GM19023 (cell line): ENCODE measurements around the gene CCDC87.
A peak's percentile ranks its signal among the peaks of the same experiment; 100 is the strongest.

Experiments
- ATAC-seq: cut with Tn5 transposase; IDR thresholded peaks from one replicate; pipeline ENCODE4 v1.9.1; 2021; ENCODE audit warnings: mild to moderate bottlenecking, moderate library complexity; ENCODE audit not compliant: unreplicated experiment

The CCDC87 gene

GRCh38 chr11:66581261-66581660, 11.6 kb downstream of the CCDC87 start:
- no peak for ATAC-seq

DNA sequence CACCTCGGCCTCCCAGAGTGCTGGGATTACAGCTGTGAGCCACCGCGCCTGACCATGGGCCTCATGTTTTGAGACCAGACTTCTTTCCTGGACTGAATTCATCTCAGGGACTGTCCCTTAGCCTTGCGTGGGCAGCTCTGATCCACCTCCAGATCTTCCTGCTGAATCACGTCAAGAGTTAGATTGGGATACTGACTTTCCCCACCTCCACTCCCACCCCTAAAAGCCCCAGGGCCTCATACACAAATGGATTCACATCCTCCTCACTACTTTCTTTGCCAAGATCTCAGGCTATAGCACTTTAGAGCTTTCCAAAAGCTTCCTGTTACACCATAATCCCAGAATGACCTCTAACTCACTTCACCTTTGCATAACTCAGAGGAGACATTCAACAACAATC, 12.1 kb downstream of the CCDC87 start:
- no peak for ATAC-seq

DNA sequence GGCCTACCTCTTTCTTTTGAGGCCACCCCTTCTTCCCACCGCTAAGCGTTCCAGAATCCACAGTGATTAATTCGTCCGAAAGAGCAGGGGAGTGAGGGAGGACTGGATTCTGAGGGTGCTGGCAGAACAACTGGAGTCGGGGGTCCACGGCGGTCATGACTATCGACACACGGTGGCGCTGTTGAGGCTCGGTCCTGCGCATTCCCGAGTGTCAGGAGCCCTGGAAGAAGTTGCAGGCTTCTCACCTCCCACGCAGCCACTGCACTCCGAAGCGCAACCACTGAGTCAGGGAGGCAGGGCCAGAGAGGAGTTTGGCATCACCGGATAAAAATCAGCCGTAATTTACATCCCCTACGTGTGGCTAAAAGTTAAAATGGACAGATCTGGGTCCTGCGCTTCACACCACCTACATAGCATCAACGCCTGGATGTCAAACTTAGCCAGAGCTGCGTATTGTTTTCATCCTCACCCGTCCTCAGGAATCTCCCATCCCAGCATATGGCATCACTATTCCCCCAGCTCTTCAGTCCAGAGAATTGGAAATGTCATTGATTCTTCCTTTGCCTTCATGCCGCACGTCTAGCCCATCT, 13.8 kb downstream of the CCDC87 start:
- ATAC-seq, result no peak

DNA sequence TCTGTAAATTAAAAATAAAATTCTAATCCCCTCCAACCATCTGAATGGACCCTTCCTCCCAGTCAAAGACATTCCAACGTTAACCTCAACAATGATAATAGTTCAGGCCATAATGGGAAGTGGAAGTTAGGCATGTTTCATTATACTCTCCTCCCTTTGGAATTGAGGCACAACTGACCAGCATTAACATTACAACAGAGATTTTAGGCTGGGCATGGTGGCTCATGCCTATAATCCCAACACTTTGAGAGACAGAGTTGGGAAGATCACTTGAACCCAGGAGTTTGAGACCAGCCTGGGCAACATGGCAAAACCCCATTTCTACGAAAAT, 22.0 kb downstream of the CCDC87 start:
- no peak for ATAC-seq

GRCh38 chr11:66570079-66570849, 22.6 kb downstream of the CCDC87 start:
- ATAC-seq, result no peak

GRCh38 chr11:66569076-66569475, 23.8 kb downstream of the CCDC87 start:
- no peak for ATAC-seq

DNA sequence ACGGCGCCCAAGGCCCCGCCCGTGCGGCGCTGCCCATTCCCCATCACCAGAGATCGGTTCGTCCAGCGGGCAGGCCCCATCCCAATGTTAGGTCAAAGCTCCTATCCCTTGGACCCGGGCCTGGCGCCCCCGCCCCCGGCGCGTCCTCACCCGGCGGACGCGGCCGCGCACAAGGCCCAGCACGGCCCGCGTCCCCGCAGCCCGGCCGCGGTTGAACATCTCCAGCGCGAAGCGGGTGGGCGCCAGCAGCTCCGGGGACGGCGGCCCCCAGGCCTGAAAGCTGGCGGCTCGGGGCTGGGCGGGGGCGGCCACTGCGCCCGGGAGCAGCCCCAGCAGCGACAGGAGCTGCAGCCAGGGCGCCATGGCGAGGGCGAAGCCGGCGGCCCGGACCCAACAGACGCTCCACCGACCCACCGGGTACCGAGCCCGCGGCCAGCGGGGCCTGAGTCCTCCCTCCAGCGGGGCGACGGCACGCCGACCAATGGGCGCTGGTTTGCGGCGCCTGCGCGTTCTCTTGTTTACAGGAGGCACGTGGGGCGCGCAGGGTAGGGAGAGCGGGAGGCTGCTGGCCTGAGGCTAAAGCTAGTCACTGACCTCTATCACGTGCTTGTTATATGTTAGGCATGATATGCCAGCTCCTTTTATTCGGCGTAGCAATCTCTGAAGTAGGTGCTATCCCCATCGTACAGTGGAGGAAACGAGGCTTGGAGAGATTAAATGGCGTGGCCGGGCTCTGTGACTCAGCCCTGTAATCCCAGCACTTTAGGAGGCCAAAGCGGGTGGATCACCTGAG, 24.5 kb downstream of the CCDC87 start, which contains the start of gene CTSF:
Gene CTSF (minus strand): TSS at position 483 of the 793 bp plus-strand sequence. CDS start 120 bp downstream, at position 363.
- ATAC-seq, result peak; percentile 67

GRCh38 chr11:66567787-66568123, 25.1 kb downstream of the CCDC87 start:
- ATAC-seq, result no peak

GRCh38 chr11:66566221-66566620, 26.6 kb downstream of the CCDC87 start:
- ATAC-seq, result no peak

DNA sequence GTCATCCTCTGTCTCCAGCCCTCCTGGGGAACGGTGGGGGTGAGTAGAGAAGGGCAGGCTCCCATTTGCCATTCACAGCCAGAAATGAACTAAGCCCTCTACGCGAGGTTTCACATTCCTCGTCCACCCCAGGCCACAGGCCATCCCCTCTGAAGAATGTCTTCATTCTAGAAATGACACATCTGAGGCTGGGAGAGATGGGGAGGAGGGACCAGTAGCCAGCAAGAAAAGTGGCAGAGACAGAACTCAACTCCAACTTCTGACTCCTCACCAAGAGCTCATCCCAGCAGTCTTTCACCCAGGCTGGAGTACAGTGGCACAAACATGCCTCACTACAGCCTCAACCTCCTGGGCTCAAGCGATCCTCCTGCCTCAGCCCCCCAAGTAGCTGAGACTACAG, 27.9 kb downstream of the CCDC87 start:
- no peak for ATAC-seq

- ATAC-seq, result no peak
These were observed 28.3 kb downstream of the CCDC87 start for GRCh38 chr11:66564538-66564937.

GRCh38 chr11:66563832-66564231, 29.0 kb downstream of the CCDC87 start:
- ATAC-seq, result no peak

- no peak for ATAC-seq
These were observed 29.8 kb downstream of the CCDC87 start for GRCh38 chr11:66562907-66563583.

DNA sequence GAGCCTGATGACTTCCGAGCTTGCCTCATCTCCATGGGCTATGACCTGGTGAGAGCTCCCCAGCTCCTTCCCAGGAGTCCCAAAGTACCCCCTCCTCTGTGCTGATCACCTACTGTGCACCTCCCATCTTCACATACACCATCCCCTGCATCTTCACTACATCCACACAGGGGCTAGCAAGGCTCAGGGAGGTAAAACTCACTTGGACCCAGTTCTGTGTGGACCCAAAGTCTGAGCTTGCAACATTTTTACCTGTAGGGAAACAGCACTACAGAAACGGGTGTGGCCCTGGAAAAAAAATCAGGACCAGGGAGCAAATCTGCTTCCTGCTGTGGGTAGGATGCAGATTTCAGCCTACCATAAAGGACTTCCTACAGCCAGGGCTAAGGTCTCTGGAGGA, 30.6 kb downstream of the CCDC87 start:
- no peak for ATAC-seq

DNA sequence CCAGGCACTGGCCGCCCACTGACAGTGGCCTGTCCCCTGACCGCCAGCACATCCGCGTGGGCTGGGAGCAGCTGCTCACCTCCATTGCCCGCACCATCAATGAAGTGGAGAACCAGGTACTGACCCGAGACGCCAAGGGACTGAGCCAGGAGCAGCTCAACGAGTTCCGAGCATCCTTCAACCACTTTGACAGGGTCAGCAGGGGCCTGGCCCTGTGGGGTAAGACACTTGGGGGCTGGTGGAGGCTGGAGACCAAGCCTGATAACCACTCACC, 31.0 kb downstream of the CCDC87 start:
- no peak for ATAC-seq

DNA sequence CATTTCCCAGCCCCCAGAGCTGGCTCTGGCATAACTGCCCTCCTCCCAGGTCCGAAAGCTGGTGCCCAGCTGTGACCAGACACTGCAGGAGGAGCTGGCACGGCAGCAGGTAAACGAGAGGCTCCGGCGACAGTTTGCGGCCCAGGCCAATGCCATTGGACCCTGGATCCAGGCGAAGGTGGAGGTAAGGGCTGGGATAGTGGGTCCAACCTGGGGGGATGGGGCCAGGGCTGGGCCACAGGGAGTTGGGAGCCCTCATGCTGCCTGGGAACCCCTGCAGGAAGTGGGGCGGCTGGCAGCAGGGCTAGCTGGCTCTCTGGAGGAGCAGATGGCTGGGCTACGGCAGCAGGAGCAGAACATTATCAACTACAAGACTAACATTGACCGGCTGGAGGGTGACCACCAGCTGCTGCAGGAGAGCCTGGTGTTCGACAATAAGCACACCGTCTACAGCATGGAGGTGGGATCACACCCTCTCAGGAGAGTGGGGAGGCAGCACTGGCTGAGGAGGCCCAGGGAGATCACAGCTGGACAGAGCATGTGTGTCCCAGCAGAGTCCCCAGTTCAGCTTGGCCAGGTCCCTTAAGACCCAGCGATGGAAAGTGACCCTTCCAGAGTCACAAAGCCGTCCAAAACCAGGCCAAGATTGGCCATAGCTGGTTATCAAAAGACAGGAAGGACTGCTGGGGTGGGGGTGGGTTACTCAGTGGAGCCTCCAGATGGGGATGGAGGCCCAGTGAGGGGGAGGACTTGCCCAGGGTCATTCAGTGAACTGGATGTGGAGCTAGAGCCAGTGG, 31.5 kb downstream of the CCDC87 start:
- ATAC-seq, result no peak

GRCh38 chr11:66559866-66560676, 32.8 kb downstream of the CCDC87 start:
- no peak for ATAC-seq

DNA sequence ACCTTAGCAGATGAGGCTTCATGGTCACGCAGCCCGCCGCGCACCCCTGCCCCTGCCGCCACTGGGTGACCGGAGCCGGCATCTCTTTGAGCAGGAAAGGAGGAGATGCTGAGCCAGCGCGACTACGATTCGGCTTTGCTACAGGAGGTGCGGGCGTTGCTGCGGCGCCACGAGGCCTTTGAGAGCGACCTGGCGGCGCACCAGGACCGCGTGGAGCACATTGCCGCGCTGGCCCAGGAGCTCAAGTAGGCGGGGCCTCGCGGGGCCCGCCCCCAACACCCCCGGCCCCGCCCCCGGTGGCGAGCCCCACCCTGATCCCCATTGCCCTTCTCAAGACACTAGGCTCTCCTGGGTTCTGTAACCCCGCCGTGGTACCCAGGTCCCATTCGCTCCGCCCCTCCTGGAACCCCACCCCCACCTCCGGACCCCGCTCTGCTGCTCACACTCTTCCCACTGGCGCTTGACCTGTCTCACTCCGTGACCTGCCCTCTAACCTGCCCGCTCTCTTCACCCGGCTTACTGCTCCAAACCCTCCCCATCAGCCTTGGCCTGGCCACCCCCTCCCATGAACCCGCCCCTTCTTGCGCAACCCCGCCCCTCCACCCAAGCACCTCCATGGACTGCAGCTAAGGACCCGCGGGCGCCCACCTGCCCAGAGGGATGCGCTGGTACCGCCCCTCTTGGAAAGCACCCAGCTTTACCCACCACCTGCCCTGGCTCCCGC, 33.6 kb downstream of the CCDC87 start:
- no peak for ATAC-seq

DNA sequence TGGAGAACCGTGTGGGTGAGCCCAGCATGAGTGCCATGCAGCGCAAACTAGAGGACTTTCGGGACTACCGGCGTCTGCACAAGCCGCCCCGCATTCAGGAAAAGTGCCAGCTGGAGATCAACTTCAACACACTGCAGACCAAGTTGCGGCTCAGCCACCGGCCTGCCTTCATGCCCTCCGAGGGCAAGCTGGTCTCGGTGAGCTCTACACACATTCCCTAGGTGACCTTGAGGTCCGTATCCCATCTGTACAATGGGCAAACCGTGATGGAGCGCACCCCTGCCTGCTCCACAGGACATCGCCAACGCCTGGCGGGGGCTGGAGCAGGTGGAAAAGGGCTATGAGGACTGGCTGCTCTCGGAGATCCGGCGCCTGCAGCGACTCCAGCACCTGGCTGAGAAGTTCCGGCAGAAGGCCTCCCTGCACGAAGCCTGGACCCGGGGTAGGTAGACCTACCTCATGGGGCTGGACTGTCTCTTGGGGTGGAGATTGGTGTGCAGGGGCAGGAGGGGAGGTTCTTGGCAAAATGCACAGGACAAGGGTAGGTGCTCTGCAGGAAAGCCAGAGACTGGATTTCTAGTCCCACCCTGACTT, 35.0 kb downstream of the CCDC87 start:
- ATAC-seq, result no peak
